ENCODE measurements around the gene SLAMF6.
"Not testable (repeated sequence)": the region's sequence is repeated elsewhere in the genome, so short reads cannot be mapped to it uniquely, and the experiment has no call there.

The SLAMF6 gene

GRCh38 chr1:160539990-160540858 is 17.2 kb upstream of the SLAMF6 start:
- no peak for DNase-seq
- Mint-ChIP-seq H3K36me3 (ENCODE audit: low read depth) (no peaks in the 10 kb centered on the region), H3K9me3 (peaks cover 12% of the 10 kb centered on the region), H3K4me1 (peaks cover 4% of the 10 kb centered on the region), H3K27ac (no peak overlapping the region), H3K27me3 (ENCODE audit: low read depth, poor library complexity) (no peaks in the 10 kb centered on the region), H3K4me3 (no peak overlapping the region)
- TF ChIP-seq CTCF (IDR thresholded peaks at IDR 0.05) = no peak

GRCh38 chr1:160539684-160539989 is 16.6 kb upstream of the SLAMF6 start:
- Mint-ChIP-seq H3K36me3 (ENCODE audit: low read depth) (no peaks in the 10 kb centered on the region), H3K9me3 (peaks cover 17% of the 10 kb centered on the region), H3K27ac (no peak overlapping the region), H3K4me1 (peaks cover 4% of the 10 kb centered on the region), H3K4me3 (no peak overlapping the region), H3K27me3 (ENCODE audit: low read depth, poor library complexity) (no peaks in the 10 kb centered on the region)
- DNase-seq = no peak
- no peak for TF ChIP-seq CTCF (IDR thresholded peaks at IDR 0.05)

DNA sequence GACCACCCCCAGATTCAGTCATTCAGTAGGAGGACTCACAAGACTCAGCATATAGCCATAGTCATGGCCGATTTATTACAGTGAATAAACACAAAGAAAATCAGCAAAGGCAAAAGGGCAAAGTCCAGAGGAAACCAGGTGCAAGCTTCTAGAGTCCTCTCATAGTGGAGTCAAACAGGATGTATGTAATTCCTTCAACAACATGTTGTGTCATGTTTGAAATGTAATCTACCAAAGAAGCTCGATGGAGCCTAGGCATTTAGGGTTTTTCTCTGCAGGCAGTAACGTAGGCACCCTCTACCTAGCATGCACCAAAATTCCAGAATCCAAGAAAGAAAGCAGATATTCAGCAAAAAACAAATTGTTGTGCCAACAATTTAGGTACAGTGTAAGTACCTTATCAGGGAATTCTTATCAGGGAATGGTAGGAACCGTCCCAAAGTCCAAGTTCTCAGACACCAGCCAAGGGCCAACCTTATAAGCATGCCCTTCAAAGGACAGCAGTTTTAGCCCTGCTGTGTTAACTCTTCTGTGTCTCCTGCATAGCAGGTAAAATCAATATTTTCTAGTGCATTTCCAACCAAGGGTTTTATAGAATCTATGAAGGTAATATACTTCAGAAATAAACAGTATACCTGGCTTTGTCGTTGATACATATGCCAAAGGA is 16.1 kb upstream of the SLAMF6 start:
- TF ChIP-seq CTCF (IDR thresholded peaks at IDR 0.05) = no peak
- DNase-seq = no peak
- H3K9me3 Mint-ChIP-seq = peaks cover 22% of the 10 kb centered on the region
- no peaks in the 10 kb centered on the region for H3K36me3 Mint-ChIP-seq (ENCODE audit: low read depth)
- no peak overlapping the region for H3K4me3 Mint-ChIP-seq
- no peak overlapping the region for H3K27ac Mint-ChIP-seq
- H3K27me3 Mint-ChIP-seq (ENCODE audit: low read depth, poor library complexity) = no peaks in the 10 kb centered on the region
- peaks cover 4% of the 10 kb centered on the region for H3K4me1 Mint-ChIP-seq

- Mint-ChIP-seq H3K27ac (no peak overlapping the region), H3K9me3 (peaks cover 33% of the 10 kb centered on the region), H3K27me3 (ENCODE audit: low read depth, poor library complexity) (no peaks in the 10 kb centered on the region), H3K4me1 (peaks cover 4% of the 10 kb centered on the region), H3K36me3 (ENCODE audit: low read depth) (no peaks in the 10 kb centered on the region), H3K4me3 (no peak overlapping the region)
- no peak for TF ChIP-seq CTCF (IDR thresholded peaks at IDR 0.05)
- no peak for DNase-seq
These were observed 14.9 kb upstream of the SLAMF6 start for GRCh38 chr1:160537714-160538665.

- no peak for TF ChIP-seq CTCF (IDR thresholded peaks at IDR 0.05)
- H3K36me3 Mint-ChIP-seq (ENCODE audit: low read depth) = no peaks in the 10 kb centered on the region
- no peaks in the 10 kb centered on the region for H3K4me1 Mint-ChIP-seq
- H3K9me3 Mint-ChIP-seq = peaks cover 56% of the 10 kb centered on the region
- DNase-seq = no peak
- no peak overlapping the region for H3K4me3 Mint-ChIP-seq
- H3K27me3 Mint-ChIP-seq (ENCODE audit: low read depth, poor library complexity) = no peaks in the 10 kb centered on the region
- no peak overlapping the region for H3K27ac Mint-ChIP-seq
These were observed 12.0 kb upstream of the SLAMF6 start for GRCh38 chr1:160534823-160535605.

GRCh38 chr1:160532557-160532813 is 9.4 kb upstream of the SLAMF6 start:
- not testable (repeated sequence) for H3K4me3 Mint-ChIP-seq; H3K36me3 Mint-ChIP-seq (ENCODE audit: low read depth); H3K27ac Mint-ChIP-seq; DNase-seq; H3K4me1 Mint-ChIP-seq; H3K27me3 Mint-ChIP-seq (ENCODE audit: low read depth, poor library complexity)
- H3K9me3 Mint-ChIP-seq = peaks cover 70% of the 10 kb centered on the region

GRCh38 chr1:160531809-160532556 is 8.9 kb upstream of the SLAMF6 start:
- H3K4me1 Mint-ChIP-seq; DNase-seq; H3K4me3 Mint-ChIP-seq; H3K27me3 Mint-ChIP-seq (ENCODE audit: low read depth, poor library complexity); H3K27ac Mint-ChIP-seq; H3K36me3 Mint-ChIP-seq (ENCODE audit: low read depth): not testable (repeated sequence)
- peaks cover 75% of the 10 kb centered on the region for H3K9me3 Mint-ChIP-seq
